AML-193 (cell line): Measurements from ENCODE around the gene UNC79.

Source experiments
- DNase-seq, 2 experiments: peaks; one replicate each; lab custom pipeline; 2025; lab: John Stamatoyannopoulos, UW

UNC79 gene

DNA sequence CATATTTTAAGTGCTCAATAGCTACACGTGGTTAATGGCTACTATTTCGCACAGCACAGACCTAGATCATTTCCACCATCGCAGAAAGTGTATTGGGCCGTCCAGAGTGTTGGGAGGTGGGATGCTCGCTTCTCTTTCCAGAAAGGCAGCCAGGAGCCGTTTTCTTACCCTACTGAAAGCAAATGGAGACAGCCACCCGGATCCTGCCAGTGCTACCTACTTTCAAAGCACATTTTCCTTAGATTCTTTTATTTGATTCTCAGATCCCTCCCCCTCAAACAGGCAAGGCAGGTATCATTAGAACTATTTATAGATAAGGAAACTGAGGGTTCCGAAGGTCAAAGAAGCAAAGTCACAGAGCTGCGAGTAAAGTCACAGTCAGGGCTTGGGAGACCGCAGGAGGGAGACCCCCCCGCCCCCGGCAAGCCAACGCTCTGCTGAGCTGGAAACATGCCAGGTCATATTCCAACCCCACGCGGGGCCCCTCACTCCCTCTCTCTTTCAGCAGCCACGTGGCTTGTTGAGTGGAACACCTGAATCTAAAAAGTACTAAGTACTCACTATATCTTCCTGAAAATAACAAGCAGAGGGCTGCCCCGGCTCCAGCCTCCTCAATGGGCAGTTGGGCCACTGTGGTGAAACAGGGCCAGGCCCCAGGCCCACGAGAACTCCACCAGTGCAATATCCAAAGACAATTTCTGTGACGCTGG, 321.4 kb downstream of the UNC79 start:
- DNase-seq, result no peak

DNA sequence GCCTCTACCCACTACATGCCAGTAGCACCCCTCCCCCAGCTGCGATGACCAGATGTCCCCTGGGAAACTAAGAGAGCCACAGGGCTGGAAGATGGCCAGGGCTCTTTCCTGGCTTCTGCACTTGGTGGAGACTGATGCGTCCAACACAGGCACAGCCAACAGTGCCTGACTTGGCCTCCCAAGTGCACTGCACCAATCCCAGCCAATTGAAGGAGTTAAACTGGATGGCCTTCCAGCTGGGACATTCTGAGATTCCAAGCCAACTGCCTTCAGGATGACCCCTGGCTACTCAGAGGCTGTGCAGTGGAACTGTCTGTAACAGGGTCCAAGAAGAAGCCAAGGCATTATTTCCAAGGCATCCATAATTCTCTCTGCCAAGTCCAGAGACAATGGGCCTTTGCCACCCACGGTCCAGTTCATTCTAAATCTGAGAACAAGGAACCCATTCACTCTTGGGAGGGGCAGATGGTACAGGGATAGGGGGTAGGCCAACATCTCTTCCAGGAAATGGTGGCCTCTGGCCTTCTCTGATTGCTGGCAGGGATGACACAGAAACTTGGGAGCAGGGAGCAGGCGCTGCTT, 322.3 kb downstream of the UNC79 start:
- DNase-seq, result no peak

DNA sequence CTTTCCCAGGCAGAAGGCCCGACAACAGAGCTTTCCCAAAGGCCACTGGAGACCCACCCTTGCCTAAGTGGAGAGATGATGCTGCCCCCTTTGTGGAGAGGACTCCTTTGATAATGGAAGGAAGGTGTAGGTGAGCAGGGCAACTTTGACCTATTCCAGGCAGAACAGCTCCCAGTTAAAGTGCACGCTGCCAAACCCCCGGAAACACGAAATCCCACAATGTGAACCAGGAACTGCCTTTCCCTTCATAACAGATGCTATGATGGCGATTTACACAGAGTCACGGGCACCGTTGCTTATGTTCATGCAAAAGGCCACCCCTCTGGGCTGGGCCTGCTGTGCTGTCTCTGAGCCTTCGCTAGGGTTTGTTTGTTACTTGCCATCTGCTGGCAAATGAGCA, 322.9 kb downstream of the UNC79 start:
- no peak for DNase-seq

DNA sequence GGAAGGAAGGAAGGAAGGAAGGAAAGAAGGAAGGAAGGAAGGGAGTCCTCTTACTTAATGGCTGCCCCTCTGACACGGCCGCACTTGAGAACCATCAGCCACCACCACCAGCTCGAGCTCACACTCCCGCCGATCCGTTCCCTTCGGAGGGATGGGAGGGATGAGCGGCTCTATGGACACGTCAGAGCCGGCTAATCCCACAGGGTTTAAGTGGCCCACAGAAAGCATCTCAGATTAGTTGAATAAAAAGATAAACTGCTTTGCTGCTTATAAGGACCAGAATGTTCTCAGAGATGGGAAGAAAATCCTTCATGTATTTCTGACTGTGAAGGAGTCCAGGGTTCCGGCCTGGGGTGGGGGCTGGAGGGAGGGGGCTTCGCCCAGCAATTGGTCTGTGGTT, 326.5 kb downstream of the UNC79 start:
- no peak for DNase-seq
